ENCODE results near the gene CYTH4. TPM values are rescaled to one million over a fixed set of nuclear protein-coding genes. Genes with fewer than 3 reads are reported as not detected.

The CYTH4 gene
- total and polyA plus RNA-seq, 4 donors = 10.5 to 84.2 (median 35.0) TPM

- WGBS, 2 donors = 63 to 73% methylated on average over 2 of the region's 2 CpGs
- H3K4me3 ChIP-seq = no peak overlapping the region
- no peak overlapping the region for H3K27ac ChIP-seq (ENCODE audit: low read depth in 1 of 2, low read length in 1 of 2)
- no peaks in the 10 kb centered on the region for H3K27me3 ChIP-seq (ENCODE audit: control insufficient read depth in 3 of 3, insufficient read depth in 3 of 3, low read length in 2 of 3)
- no peaks in the 10 kb centered on the region for H3K4me1 ChIP-seq (ENCODE audit: control insufficient read depth in 5 of 5, insufficient read depth in 5 of 5, low read length in 5 of 5)
- no peak overlapping the region for H3K9ac ChIP-seq (ENCODE audit: insufficient read depth in 1 of 2, low read length in 2 of 2)
- ATAC-seq (ENCODE audit: insufficient read depth, low FRiP score) (no peak), DNase-seq (no peak)
- peaks cover 0 to 4% (median 0%) of the 10 kb centered on the region in 4 donors for H3K9me3 ChIP-seq (ENCODE audit: control insufficient read depth in 4 of 4, insufficient read depth in 3 of 4, low read length in 3 of 4)
- H3K36me3 ChIP-seq (ENCODE audit: control insufficient read depth in 4 of 4, insufficient read depth in 4 of 4, low read length in 4 of 4) = no peaks in the 10 kb centered on the region
- no peak for TF ChIP-seq CTCF (IDR thresholded peaks at IDR 0.05; ENCODE audit: control extremely low read depth, extremely low read depth)
These were observed 5.5 kb upstream of the CYTH4 start for GRCh38 chr22:37276776-37277175.

GRCh38 chr22:37277384-37277783, 4.9 kb upstream of the CYTH4 start:
- WGBS, 2 donors = 84 to 89% methylated on average over 11 of the region's 11 CpGs
- no peak for ATAC-seq (ENCODE audit: insufficient read depth, low FRiP score)
- H3K27me3 ChIP-seq (ENCODE audit: control insufficient read depth in 3 of 3, insufficient read depth in 3 of 3, low read length in 2 of 3) = no peaks in the 10 kb centered on the region

DNA sequence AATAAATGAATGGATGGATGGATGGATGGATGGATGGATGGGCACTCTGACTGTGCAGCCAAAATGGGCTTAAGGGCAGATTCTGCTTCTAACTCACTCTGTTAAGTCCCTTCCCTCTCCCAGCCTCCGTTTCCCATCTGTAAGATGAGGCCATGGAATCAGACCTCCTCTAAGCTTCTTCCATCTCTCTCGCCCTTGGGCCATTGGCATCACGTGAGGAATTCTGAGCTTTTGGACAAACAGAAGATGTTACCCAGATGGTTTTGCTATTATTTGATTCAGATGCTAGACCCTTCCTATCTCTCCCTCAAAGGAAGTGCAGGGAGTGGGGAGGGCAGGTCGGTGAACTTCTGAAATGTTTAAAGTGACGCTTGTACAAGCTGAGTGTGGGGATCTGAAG, 4.0 kb upstream of the CYTH4 start:
- H3K27me3 ChIP-seq (ENCODE audit: control insufficient read depth in 3 of 3, insufficient read depth in 3 of 3, low read length in 2 of 3) = no peaks in the 10 kb centered on the region
- H3K9ac ChIP-seq (ENCODE audit: insufficient read depth in 1 of 2, low read length in 2 of 2) = no peak overlapping the region
- no peak overlapping the region for H3K4me3 ChIP-seq
- ATAC-seq (ENCODE audit: insufficient read depth, low FRiP score) = no peak
- WGBS, 2 donors = 63 to 70% methylated on average over 5 of the region's 5 CpGs
- no peak for DNase-seq
- H3K4me1 ChIP-seq (ENCODE audit: control insufficient read depth in 5 of 5, insufficient read depth in 5 of 5, low read length in 5 of 5) = peaks cover 0 to 3% (median 0%) of the 10 kb centered on the region in 5 donors
- no peak overlapping the region for H3K27ac ChIP-seq (ENCODE audit: low read depth in 1 of 2, low read length in 1 of 2)
- no peaks in the 10 kb centered on the region for H3K36me3 ChIP-seq (ENCODE audit: control insufficient read depth in 4 of 4, insufficient read depth in 4 of 4, low read length in 4 of 4)
- H3K9me3 ChIP-seq (ENCODE audit: control insufficient read depth in 4 of 4, insufficient read depth in 3 of 4, low read length in 3 of 4) = peaks cover 0 to 4% (median 0%) of the 10 kb centered on the region in 4 donors
- no peak for TF ChIP-seq CTCF (IDR thresholded peaks at IDR 0.05; ENCODE audit: control extremely low read depth, extremely low read depth)

More at GRCh38 chr22:37277384-37277783, 4.9 kb upstream of the CYTH4 start:
- no peak for TF ChIP-seq CTCF (IDR thresholded peaks at IDR 0.05; ENCODE audit: control extremely low read depth, extremely low read depth)
- no peak overlapping the region for H3K4me3 ChIP-seq
- H3K27ac ChIP-seq (ENCODE audit: low read depth in 1 of 2, low read length in 1 of 2) = no peak overlapping the region
- H3K36me3 ChIP-seq (ENCODE audit: control insufficient read depth in 4 of 4, insufficient read depth in 4 of 4, low read length in 4 of 4) = no peaks in the 10 kb centered on the region
- no peak overlapping the region for H3K9ac ChIP-seq (ENCODE audit: insufficient read depth in 1 of 2, low read length in 2 of 2)
- H3K9me3 ChIP-seq (ENCODE audit: control insufficient read depth in 4 of 4, insufficient read depth in 3 of 4, low read length in 3 of 4) = peaks cover 0 to 4% (median 0%) of the 10 kb centered on the region in 4 donors
- no peak for DNase-seq
- peaks cover 0 to 3% (median 0%) of the 10 kb centered on the region in 5 donors for H3K4me1 ChIP-seq (ENCODE audit: control insufficient read depth in 5 of 5, insufficient read depth in 5 of 5, low read length in 5 of 5)
